Stimulated activated CD8-positive, alpha-beta memory T cell treated with anti-CD3 and anti-CD28 coated beads, Interleukin-2, amount 100 ng/mL, for 48 hours (primary cell): ENCODE measurements around the gene ZNF738.

Experiments used
- DNase-seq, 2 donors: peaks; one replicate each; pipeline ENCODE4 v3.0.0-alpha.2; 2020; ENCODE audit warnings: low read depth in 2 of 2

The ZNF738 gene

GRCh38 chr19:21422244-21422643, 63.4 kb downstream of the ZNF738 start:
- DNase-seq = no peak

GRCh38 chr19:21423057-21424041, 64.5 kb downstream of the ZNF738 start:
- no peak for DNase-seq
